Astrocyte (in vitro differentiated cells and primary cell): Measurements from ENCODE around the gene CACNA2D1.

ENCODE experiments used
- EZH2 ChIP-seq: IDR thresholded peaks from 2 replicates; pipeline ENCODE4 v1.6.1; 2012; ENCODE audit warnings: mild to moderate bottlenecking, low read length, inconsistent platforms; ENCODE audit not compliant: insufficient read depth
- TF ChIP-seq, protein P1 (sequence below): IDR thresholded peaks from 2 replicates; pipeline ENCODE4 v1.5.1; 2011; ENCODE audit warnings: low read depth, mild to moderate bottlenecking, inconsistent platforms, low read length, moderate library complexity; ENCODE audit not compliant: insufficient read depth

DNA sequence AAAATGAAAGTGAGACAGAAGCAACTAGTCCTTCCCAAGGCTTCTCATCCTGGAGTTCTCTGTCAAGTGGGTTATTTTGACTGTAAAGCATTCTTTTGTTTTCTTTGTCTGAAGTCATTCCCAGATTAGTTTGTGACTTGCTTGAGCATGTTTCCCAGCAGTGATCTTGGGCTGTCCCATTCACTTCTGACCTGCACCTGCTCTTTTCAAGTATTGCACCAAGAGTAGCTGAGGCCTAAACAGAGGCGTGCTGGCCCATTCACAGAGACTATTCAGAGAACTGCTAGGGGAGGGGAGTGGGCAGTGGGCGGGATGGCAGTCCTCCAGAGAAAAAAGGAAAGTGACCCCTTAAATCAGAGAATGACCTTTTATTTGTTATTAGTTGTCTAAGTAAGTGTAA lies 61.3 kb downstream of the CACNA2D1 start:
- TF ChIP-seq, protein P1, sequence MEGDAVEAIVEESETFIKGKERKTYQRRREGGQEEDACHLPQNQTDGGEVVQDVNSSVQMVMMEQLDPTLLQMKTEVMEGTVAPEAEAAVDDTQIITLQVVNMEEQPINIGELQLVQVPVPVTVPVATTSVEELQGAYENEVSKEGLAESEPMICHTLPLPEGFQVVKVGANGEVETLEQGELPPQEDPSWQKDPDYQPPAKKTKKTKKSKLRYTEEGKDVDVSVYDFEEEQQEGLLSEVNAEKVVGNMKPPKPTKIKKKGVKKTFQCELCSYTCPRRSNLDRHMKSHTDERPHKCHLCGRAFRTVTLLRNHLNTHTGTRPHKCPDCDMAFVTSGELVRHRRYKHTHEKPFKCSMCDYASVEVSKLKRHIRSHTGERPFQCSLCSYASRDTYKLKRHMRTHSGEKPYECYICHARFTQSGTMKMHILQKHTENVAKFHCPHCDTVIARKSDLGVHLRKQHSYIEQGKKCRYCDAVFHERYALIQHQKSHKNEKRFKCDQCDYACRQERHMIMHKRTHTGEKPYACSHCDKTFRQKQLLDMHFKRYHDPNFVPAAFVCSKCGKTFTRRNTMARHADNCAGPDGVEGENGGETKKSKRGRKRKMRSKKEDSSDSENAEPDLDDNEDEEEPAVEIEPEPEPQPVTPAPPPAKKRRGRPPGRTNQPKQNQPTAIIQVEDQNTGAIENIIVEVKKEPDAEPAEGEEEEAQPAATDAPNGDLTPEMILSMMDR = no peak
- TF ChIP-seq EZH2 = no peak
